ENCODE measurements around the gene LIN28B.
A peak's percentile ranks its signal among the peaks of the same experiment; 100 is the strongest.

The LIN28B gene

DNA sequence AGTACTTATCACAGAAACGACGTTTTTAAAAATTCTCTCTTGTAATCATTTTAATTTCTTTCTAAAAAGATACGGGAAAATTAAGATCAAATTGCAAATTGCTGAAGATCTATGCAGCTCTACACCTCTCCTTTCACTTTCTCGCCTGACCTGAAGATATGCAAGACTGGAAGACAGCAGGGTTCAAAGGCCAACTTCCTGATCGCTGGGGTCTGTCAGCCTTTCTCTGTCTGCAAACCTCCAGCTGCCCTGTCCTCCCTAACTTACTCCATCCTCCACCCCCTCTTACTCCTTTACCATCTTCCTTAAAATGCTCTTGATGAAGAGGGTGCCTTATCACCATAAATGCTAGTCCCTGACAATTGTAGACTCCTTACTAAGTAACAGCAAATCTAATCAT lies 159.2 kb downstream of the LIN28B start:
- DNase-seq: no peak

DNA sequence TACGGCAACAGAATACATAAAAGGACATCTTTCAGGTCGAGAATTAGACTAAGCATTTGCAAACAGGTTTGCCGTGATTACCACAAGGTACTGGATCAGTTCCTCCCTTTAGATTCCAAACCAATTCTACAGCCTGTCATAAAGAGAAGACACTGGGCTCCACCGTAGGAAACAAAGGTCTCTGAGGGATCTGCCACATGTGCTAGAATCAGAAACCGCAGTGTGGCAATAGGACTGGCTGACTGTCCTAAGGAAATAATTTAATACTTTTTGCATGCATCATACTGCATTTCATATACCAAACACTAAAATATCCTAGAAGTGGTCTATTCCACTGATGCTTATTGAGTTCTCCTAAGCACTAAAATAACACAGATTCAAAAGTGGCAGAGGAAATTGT lies 163.7 kb downstream of the LIN28B start:
- DNase-seq: no peak

DNA sequence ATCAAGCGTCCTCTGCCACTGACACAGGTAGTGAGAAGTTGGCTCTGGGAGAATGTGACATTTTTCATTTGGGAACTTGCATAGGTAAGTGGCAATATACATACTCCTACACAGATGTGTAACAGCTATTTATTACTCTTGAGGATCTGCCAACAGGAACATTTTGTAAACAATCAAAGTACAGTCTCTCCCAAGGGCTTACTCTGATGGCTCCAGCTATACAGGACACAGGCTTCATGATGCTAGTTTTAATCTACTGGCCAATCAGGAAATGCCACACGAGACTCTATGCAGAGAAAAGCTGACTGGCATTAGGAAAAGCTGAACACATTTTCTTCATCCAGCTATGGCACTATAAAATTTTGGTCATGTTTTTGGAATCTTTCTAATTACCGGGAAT lies 165.1 kb downstream of the LIN28B start:
- peak; percentile 43 for DNase-seq

DNA sequence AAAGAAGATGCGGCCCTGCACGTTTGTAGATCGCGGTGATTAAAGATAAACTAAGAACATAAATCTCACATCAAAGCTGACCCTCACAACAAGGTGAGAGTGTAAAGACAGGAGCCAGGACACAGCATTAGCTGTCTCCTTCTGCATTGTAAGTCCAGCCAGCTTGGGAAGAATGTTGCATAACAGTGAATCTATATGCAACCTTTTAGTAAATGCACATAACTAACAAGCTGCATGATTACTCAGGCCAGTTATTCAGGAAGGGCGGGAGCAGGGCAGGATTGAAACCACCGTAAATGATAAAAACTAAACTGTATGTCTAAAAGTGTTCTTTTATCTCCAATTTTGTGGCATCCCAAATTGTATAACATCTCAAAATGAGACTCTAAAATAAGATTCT lies 165.8 kb downstream of the LIN28B start:
- DNase-seq: no peak
